Heart right ventricle (tissue), 16 donors: ENCODE measurements around the gene OR4D10. TPM values are rescaled to one million over a fixed set of nuclear protein-coding genes. Genes with fewer than 3 reads are reported as not detected.
"Not testable (repeated sequence)": the region's sequence is repeated elsewhere in the genome, so short reads cannot be mapped to it uniquely, and the experiment has no call there.

Experiments used
- ATAC-seq, 8 donors: fragments of 200-7000 bp; cut with Tn5 transposase; one replicate each; pipeline ENCODE4 v1.9.1; 2020; ENCODE audit warnings: mild to moderate bottlenecking in 8 of 8, moderate library complexity in 8 of 8, moderate number of reproducible peaks in 1 of 8
- DNase-seq, 2 donors: peaks; one replicate each; pipeline ENCODE4 v3.0.0-alpha.2; 2020
- H3K27ac ChIP-seq, 10 donors: fragments of 200-600 bp; sonication (generic) in 2 of 10; one replicate each; pipeline versions ENCODE4 v1.5.0 to v1.8.0; 2020 to 2022; ENCODE audit warnings: mild to moderate bottlenecking in 3 of 10
- H3K27me3 ChIP-seq, 7 donors: fragments of 200-600 bp; one replicate each; pipeline ENCODE4 v1.8.0; 2021 to 2022; ENCODE audit warnings: mild to moderate bottlenecking in 2 of 7
- H3K36me3 ChIP-seq, 9 donors: fragments of 200-600 bp; sonication (generic) in 1 of 9; one replicate each; pipeline versions ENCODE4 v1.5.0 to v1.8.0; 2020 to 2022; ENCODE audit warnings: mild to moderate bottlenecking in 2 of 9
- H3K4me1 ChIP-seq, 9 donors: fragments of 200-600 bp; sonication (generic) in 1 of 9; one replicate each; pipeline versions ENCODE4 v1.5.0 to v1.8.0; 2020 to 2022; ENCODE audit warnings: mild to moderate bottlenecking in 4 of 9
- H3K4me3 ChIP-seq, 10 donors: fragments of 200-600 bp; sonication (generic) in 2 of 10; one replicate each; pipeline versions ENCODE4 v1.5.0 to v1.8.0; 2020 to 2022; ENCODE audit warnings: mild to moderate bottlenecking in 7 of 10, moderate library complexity in 2 of 10
- H3K9me3 ChIP-seq, 11 donors: fragments of 200-600 bp in 10 of 11; sonication (generic) in 2 of 11; one replicate each; pipeline versions ENCODE4 v1.5.0 to v1.8.0; 2013 to 2022; ENCODE audit warnings: mild to moderate bottlenecking in 2 of 11, control low read depth in 1 of 11, moderate library complexity in 1 of 11
- CTCF ChIP-seq, 9 donors: fragments of 200-600 bp; sonication (generic) in 2 of 9; IDR thresholded peaks; one replicate each; pipeline versions ENCODE4 v1.5.0 to v1.8.0; 2021 to 2022; ENCODE audit warnings: antibody characterized with exemption in 9 of 9, mild to moderate bottlenecking in 5 of 9, moderate library complexity in 1 of 9
- WGBS, 2 donors: extraction: QIAGEN DNeasy Blood & Tissue Kit; methylation state at CpG; one replicate each; pipeline ENCODE4 v1.1.7; 2013; ENCODE audit warnings: inconsistent platforms in 1 of 2; 5-methylcytosine and 5-hydroxymethylcytosine counted together
- intact Hi-C, 10 donors: fragments of 100-400 bp; cut with DNase I; formaldehyde crosslinking; loops; one replicate each; pipeline versions ENCODE4 v1.11.1 to v1.14.2; 2022
- polyA plus RNA-seq, 2 donors: library from polyadenylated mRNA; stranded (reverse); fragments of 200-250 nt; gene quantifications; one replicate each; pipeline ENCODE4 v1.2.3, GENCODE V29; 2013
- total RNA-seq, 10 donors: library from RNA; stranded (reverse); fragmentation: NEBNext Ultra II Directional in 3 of 10; extraction: Animal tissue kit (Norgen Biotek cat#: 25700) in 3 of 10; gene quantifications; one replicate each; pipeline versions ENCODE4 v1.2.1 to v1.2.4, GENCODE V29; 2021 to 2023
- donor health status: Arrhythmogenic right ventricular cardiomyopathy.
- donor health status: ischemic (EF 13 %, LVEDD 7.1; RV severe dilation, severe dysfunction).
- donor health status: healthy with polysubstance abuse.
- donor health status: DM: no; HTN: yes; CAD: no.
- donor health status: DM: no; HTN: no; CAD: no.
- donor health status: ischemic (EF 25% LVEDD 6.9; RV normal size, moderate dysfunction).
- donor health status: ischemic (EF 25% LVEDD 5.7; RV mildly dilated, moderate dysfunction).
- donor health status: healthy.
- donor health status: DM: yes; HTN: yes; CAD: no.
- donor health status: Ischemic cardiomyopathy.
- donor health status: ischemic (EF 35%, LVEDD 5.7; RV mildly dilated, moderate dysfunction).
- donor health status: nonischemic (EF 11% LVEDD 7.7; RV severe dilation, severe dysfunction).
- donor health status: DM: yes; HTN: yes; CAD: no.
- donor health status: PGD.
- donor health status: ischemic (EF 29% LVEDD 5.4; RV normal size, mild dysfunction).
- donor health status: nonischemic (EF 23%, LVEDD 6.1; RV moderate dilation, normal function).

Gene OR4D10
- total and polyA plus RNA-seq, 12 donors: not detected

- no peaks in the 10 kb centered on the region for H3K9me3 ChIP-seq
- WGBS, 2 donors: 39 to 46% methylated on average over 2 of the region's 2 CpGs
- no peaks in the 10 kb centered on the region for H3K27me3 ChIP-seq
- intact Hi-C loops: no loop called here
- H3K36me3 ChIP-seq: no peaks in the 10 kb centered on the region
- DNase-seq: no peak
- peaks cover 0 to 21% (median 5%) of the 10 kb centered on the region in 9 donors for H3K4me1 ChIP-seq
- H3K27ac ChIP-seq: peak within 1 kb of the TSS in 3 of 10 donors; percentile 6 to 37 (median 9)
- peak in 5 of 8 donors; percentile 37 to 78 (median 64) for ATAC-seq
- no peak within 1 kb of the TSS for H3K4me3 ChIP-seq
- TF ChIP-seq CTCF (IDR thresholded peaks at IDR 0.05): no peak
Observed at GRCh38 chr11:59510941-59511589, 38.0 kb downstream of the OR4D10 start, which contains the start of gene OR4D9. Gene OR4D9 (plus strand): TSS chr11:59511539. CDS start chr11:59514913, 3,374 bp downstream.

- ATAC-seq: no peak
- H3K4me1 ChIP-seq: peaks cover 0 to 21% (median 5%) of the 10 kb centered on the region in 9 donors
- peak overlapping the region in 1 of 10 donors; percentile 9 for H3K27ac ChIP-seq
- H3K9me3 ChIP-seq: no peaks in the 10 kb centered on the region
- TF ChIP-seq CTCF (IDR thresholded peaks at IDR 0.05): no peak
- H3K36me3 ChIP-seq: no peaks in the 10 kb centered on the region
- H3K4me3 ChIP-seq: no peak overlapping the region
- DNase-seq: no peak
- no peaks in the 10 kb centered on the region for H3K27me3 ChIP-seq
- WGBS, 2 donors: 79 to 84% methylated on average over 1 of the region's 1 CpG
- intact Hi-C loops: no loop called here
Observed at GRCh38 chr11:59511675-59512074, 38.6 kb downstream of the OR4D10 start.

- H3K4me1 ChIP-seq, H3K9me3 ChIP-seq, H3K27me3 ChIP-seq, H3K36me3 ChIP-seq, DNase-seq, H3K27ac ChIP-seq, intact Hi-C loops, H3K4me3 ChIP-seq, ATAC-seq: not testable (repeated sequence)
- 44 to 61% methylated on average over 2 of the region's 2 CpGs for WGBS, 2 donors
Observed at GRCh38 chr11:59520139-59520538, 47.0 kb downstream of the OR4D10 start.

GRCh38 chr11:59520741-59521140 lies 47.6 kb downstream of the OR4D10 start:
- Histone ChIP-seq H3K27me3 (peaks cover 0 to 3% (median 0%) of the 10 kb centered on the region in 7 donors), H3K4me1 (no peaks in the 10 kb centered on the region), H3K4me3 (no peak overlapping the region), H3K27ac (peak overlapping the region in 1 of 10 donors; percentile 49), H3K36me3 (no peaks in the 10 kb centered on the region), H3K9me3 (no peaks in the 10 kb centered on the region)
- 49 to 50% methylated on average over 5 of the region's 5 CpGs for WGBS, 2 donors
- no peak for TF ChIP-seq CTCF (IDR thresholded peaks at IDR 0.05)
- intact Hi-C loops: no loop called here
- DNase-seq: no peak
- peak in 1 of 8 donors; percentile 42 for ATAC-seq

- TF ChIP-seq CTCF (IDR thresholded peaks at IDR 0.05): no peak
- 22 to 25% methylated on average over 1 of the region's 1 CpG for WGBS, 2 donors
- H3K27ac ChIP-seq: no peak overlapping the region
- intact Hi-C loops: no loop called here
- ATAC-seq: no peak
- H3K4me1 ChIP-seq: no peaks in the 10 kb centered on the region
- no peaks in the 10 kb centered on the region for H3K36me3 ChIP-seq
- no peak for DNase-seq
- H3K27me3 ChIP-seq: peaks cover 0 to 5% (median 0%) of the 10 kb centered on the region in 7 donors
- no peak overlapping the region for H3K4me3 ChIP-seq
- H3K9me3 ChIP-seq: no peaks in the 10 kb centered on the region
Observed at GRCh38 chr11:59523541-59523940, 50.4 kb downstream of the OR4D10 start.
